BE2C (cell line): ENCODE measurements around the gene CFAP221.

Experiments
- DNase-seq: peaks from one replicate; pipeline ENCODE4 v3.0.0-alpha.2; 2020
- H3K27me3 ChIP-seq: fragments of 250-450 bp; sonication (Bioruptor Pico); 2 replicates; pipeline ENCODE4 v1.5.1; 2020; ENCODE audit warnings: mild to moderate bottlenecking
- H3K36me3 ChIP-seq: fragments of 250-450 bp; sonication (Bioruptor Pico); 2 replicates; pipeline ENCODE4 v1.5.1; 2020; ENCODE audit warnings: mild to moderate bottlenecking
- H3K4me1 ChIP-seq: fragments of 250-450 bp; sonication (Bioruptor Pico); 2 replicates; pipeline ENCODE4 v1.5.1; 2020
- H3K4me3 ChIP-seq: 2 replicates; pipeline ENCODE4 v1.5.1; 2011; ENCODE audit warnings: low read depth, low read length
- H3K9me3 ChIP-seq: fragments of 250-450 bp; sonication (Bioruptor Pico); 2 replicates; pipeline ENCODE4 v1.5.1; 2020
- CTCF ChIP-seq: IDR thresholded peaks from 2 replicates; pipeline ENCODE4 v1.5.1; 2012; ENCODE audit warnings: mild to moderate bottlenecking, low read depth, low read length

CFAP221 gene

GRCh38 chr2:119704670-119705120, 160.4 kb downstream of the CFAP221 start:
- Histone ChIP-seq H3K36me3 (no peaks in the 10 kb centered on the region), H3K4me3 (no peak overlapping the region), H3K9me3 (no peaks in the 10 kb centered on the region), H3K27me3 (no peaks in the 10 kb centered on the region), H3K4me1 (no peaks in the 10 kb centered on the region; the same call in 1 of the 2 replicates)
- TF ChIP-seq CTCF, result no peak
- no peak for DNase-seq

- H3K27me3 ChIP-seq, result no peaks in the 10 kb centered on the region
- no peak for DNase-seq
- no peaks in the 10 kb centered on the region for H3K36me3 ChIP-seq
- H3K4me1 ChIP-seq, result no peaks in the 10 kb centered on the region; the same call in 1 of the 2 replicates
- no peak overlapping the region for H3K4me3 ChIP-seq
- H3K9me3 ChIP-seq, result no peaks in the 10 kb centered on the region
- no peak for TF ChIP-seq CTCF
Measured at GRCh38 chr2:119706221-119706620, 162.0 kb downstream of the CFAP221 start.
